HCT116 (cell line): ENCODE results near the gene MEPCE. TPM values are rescaled to one million over a fixed set of nuclear protein-coding genes. Genes with fewer than 3 reads are reported as not detected.

Experiments
- ATAC-seq: fragments of 200-7000 bp; cut with Tn5 transposase; 2 replicates; pipeline ENCODE4 v1.9.1; 2020; ENCODE audit warnings: mild to moderate bottlenecking, moderate library complexity
- BruUV-seq: library from RNA; stranded (reverse); fragments of 400-500 nt; replicated peaks from 2 replicates; lab custom pipeline; 2021; lab: Mats Ljungman, UMichigan
- CTCF ChIA-PET: fragments of 300-600 bp; sonication (Branson Sonifier 250); formaldehyde crosslinking; loops from one replicate; lab custom pipeline; 2021; ENCODE audit warnings: antibody characterized with exemption; lab: Charles Lee
- POLR2A ChIA-PET: fragments of 300-600, 350-600 bp; sonication (Branson Sonifier 250); formaldehyde crosslinking; loops from one replicate; lab custom pipeline; 2021; ENCODE audit warnings: antibody characterized with exemption; lab: Charles Lee
- RAD21 ChIA-PET, 2 experiments: fragments of 300-600 bp; sonication (Branson Sonifier 250); formaldehyde crosslinking; loops; one replicate each; lab custom pipeline; 2023; ENCODE audit warnings: low total read pairs in 2 of 2; ENCODE audit not compliant: uncharacterized antibody in 2 of 2, unreplicated experiment in 2 of 2, low non-redundant PET in 1 of 2; lab: Charles Lee
- DNase-seq: peaks from one replicate; pipeline ENCODE4 v3.0.0-alpha.2; 2010; ENCODE audit warnings: low read depth, low spot score
- H2AFZ ChIP-seq: fragments of 200-600 bp; shearing (Covaris generic), sonication (generic); 2 replicates; pipeline ENCODE4 v1.6.1; 2017; ENCODE audit warnings: low read depth, mixed run types, mixed read lengths, antibody characterized with exemption, low read length; ENCODE audit not compliant: poor library complexity, severe bottlenecking
- H3K27ac ChIP-seq: 2 replicates; pipeline ENCODE4 v1.5.1; 2012; ENCODE audit warnings: low read depth, low read length
- H3K27me3 ChIP-seq: fragments of 200-600 bp; sonication (generic); 2 replicates; pipeline ENCODE4 v1.6.1; 2016; ENCODE audit warnings: mixed run types, low read length, mixed read lengths; ENCODE audit not compliant: insufficient read depth
- H3K36me3 ChIP-seq, 2 experiments: fragments of 200-500 bp in 1 of 2; fragments of 200-600 bp in 1 of 2; sonication (Bioruptor generic) in 1 of 2; sonication (generic) in 1 of 2; 2 replicates each; pipeline versions ENCODE4 v1.5.1 to v1.6.1; 2014 to 2016; ENCODE audit warnings: low read length in 2 of 2, inconsistent platforms in 1 of 2, mixed read lengths in 1 of 2, mixed run types in 1 of 2; ENCODE audit not compliant: insufficient read depth in 2 of 2, control insufficient read depth in 1 of 2
- H3K4me1 ChIP-seq, 2 experiments: fragments of 200-600 bp in 1 of 2; sonication (generic) in 1 of 2; 2 replicates each; pipeline versions ENCODE4 v1.5.1 to v1.6.1; 2012 to 2017; ENCODE audit warnings: low read length in 2 of 2, inconsistent platforms in 1 of 2, mild to moderate bottlenecking in 1 of 2, mixed read lengths in 1 of 2, mixed run types in 1 of 2, moderate library complexity in 1 of 2; ENCODE audit not compliant: insufficient read depth in 2 of 2, control insufficient read depth in 1 of 2
- H3K4me2 ChIP-seq: fragments of 200-600 bp; sonication (generic); 2 replicates; pipeline ENCODE4 v1.6.1; 2017; ENCODE audit warnings: mixed run types, low read length, mixed read lengths
- H3K4me3 ChIP-seq, 2 experiments: fragments of 200-600 bp in 1 of 2; sonication (generic) in 1 of 2; replicated peaks in 1 of 2; 2 replicates each; pipeline ENCODE4 v1.5.1; 2011 to 2016; ENCODE audit warnings: low read length in 2 of 2, control low read depth in 1 of 2, low read depth in 1 of 2, mild to moderate bottlenecking in 1 of 2, mixed read lengths in 1 of 2, mixed run types in 1 of 2
- H3K79me2 ChIP-seq: fragments of 200-600 bp; sonication (generic); 2 replicates; pipeline ENCODE4 v1.6.1; 2017; ENCODE audit warnings: mild to moderate bottlenecking, mixed run types, low read length, moderate library complexity, mixed read lengths; ENCODE audit not compliant: insufficient read depth
- H3K9ac ChIP-seq: fragments of 200-600 bp; sonication (generic); 2 replicates; pipeline ENCODE4 v1.6.1; 2016; ENCODE audit warnings: low read length, mixed read lengths
- H3K9me2 ChIP-seq: fragments of 200-600 bp; sonication (generic), shearing (Covaris generic); 2 replicates; pipeline ENCODE4 v1.6.1; 2017; ENCODE audit warnings: mixed run types, mild to moderate bottlenecking, moderate library complexity; ENCODE audit not compliant: insufficient read depth
- H3K9me3 ChIP-seq, 2 experiments: fragments of 200-500 bp in 1 of 2; fragments of 200-600 bp in 1 of 2; sonication (Bioruptor generic) in 1 of 2; sonication (generic) in 1 of 2; 2 replicates each; pipeline ENCODE4 v1.6.1; 2014 to 2017; ENCODE audit warnings: low read length in 2 of 2, mixed read lengths in 2 of 2, inconsistent platforms in 1 of 2, low read depth in 1 of 2, mild to moderate bottlenecking in 1 of 2, mixed run types in 1 of 2, moderate library complexity in 1 of 2; ENCODE audit not compliant: control insufficient read depth in 1 of 2, insufficient read depth in 1 of 2
- H4K20me1 ChIP-seq: fragments of 200-600 bp; sonication (generic), shearing (Covaris generic); 2 replicates; pipeline ENCODE4 v1.6.1; 2017; ENCODE audit warnings: mixed run types, mild to moderate bottlenecking, moderate library complexity; ENCODE audit not compliant: insufficient read depth
- CEBPB ChIP-seq: IDR thresholded peaks from 2 replicates; pipeline ENCODE4 v1.6.1; 2012; ENCODE audit warnings: low read depth
- EZH2 ChIP-seq: fragments of 200-600 bp; sonication (generic); IDR thresholded peaks from 2 replicates; pipeline ENCODE4 v1.6.1; 2017; ENCODE audit warnings: antibody characterized with exemption, mixed run types
- EZH2phosphoT487 ChIP-seq: fragments of 200-600 bp; IDR thresholded peaks from 2 replicates; pipeline ENCODE4 v1.6.1; 2018; ENCODE audit warnings: antibody characterized with exemption, borderline replicate concordance
- POLR2AphosphoS5 ChIP-seq: IDR thresholded peaks from 2 replicates; pipeline ENCODE4 v1.6.1; 2011; ENCODE audit warnings: mild to moderate bottlenecking, low read depth, low read length, moderate library complexity
- SRF ChIP-seq: IDR thresholded peaks from 2 replicates; pipeline ENCODE4 v1.6.1; 2012; ENCODE audit warnings: low read depth
- ZNF274 ChIP-seq: fragments of 200-500 bp; sonication (Bioruptor generic); IDR thresholded peaks from 2 replicates; pipeline ENCODE4 v1.6.1; 2014; ENCODE audit warnings: mild to moderate bottlenecking, low read depth, low read length, inconsistent platforms
- intact Hi-C: fragments of 100-400 bp; cut with micrococcal nuclease; formaldehyde crosslinking; loops from 2 replicates; pipeline ENCODE4 v1.10.0; 2022
- total RNA-seq: library from RNA; stranded (reverse); gene quantifications from one replicate; pipeline ENCODE4 v1.2.1, GENCODE V29; 2021; ENCODE audit not compliant: unreplicated experiment
- TF ChIP-seq, protein P1 (sequence below): IDR thresholded peaks from 2 replicates; pipeline ENCODE4 v1.6.1; 2012
- TF ChIP-seq, protein P2 (sequence below), 3 experiments: fragments of 200-600 bp in 1 of 3; sonication (generic) in 1 of 3; IDR thresholded peaks in 2 of 3; conservative IDR thresholded peaks in 1 of 3; 2 replicates each; pipeline ENCODE4 v1.5.1; 2012 to 2017; ENCODE audit warnings: low read depth in 2 of 3, low read length in 2 of 3, antibody characterized with exemption in 1 of 3, borderline replicate concordance in 1 of 3, control low read depth in 1 of 3, mild to moderate bottlenecking in 1 of 3, mixed read lengths in 1 of 3, mixed run types in 1 of 3, moderate library complexity in 1 of 3; ENCODE audit not compliant: insufficient read depth in 1 of 3
- TF ChIP-seq, protein P3 (sequence below): IDR thresholded peaks from 2 replicates; pipeline ENCODE4 v1.6.1; 2012

MEPCE gene
- total RNA-seq, 1 experiment from 2014 or later: 44.4 TPM

DNA sequence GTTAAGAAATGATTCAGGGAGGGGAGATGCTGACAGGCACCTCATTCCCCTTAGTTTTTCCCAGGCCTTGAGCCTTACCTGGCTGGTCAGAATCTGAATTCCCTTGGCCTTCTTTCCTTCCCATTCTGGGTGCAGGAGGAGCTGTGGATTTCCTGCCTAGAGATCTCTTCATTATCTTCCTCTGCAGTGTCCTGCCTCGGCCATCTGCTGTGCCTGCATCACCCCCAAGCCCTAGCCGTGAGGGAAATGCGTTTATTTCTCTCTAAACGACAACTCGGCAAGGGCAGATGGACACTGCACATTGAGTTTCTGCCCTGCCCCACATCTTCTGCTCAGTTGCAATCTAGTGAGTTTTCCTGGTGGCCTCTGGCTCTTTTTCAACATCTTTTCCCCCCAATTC lies 27.8 kb upstream of the MEPCE start:
- Histone ChIP-seq H3K27ac (no peak overlapping the region), H3K36me3 (no peaks in the 10 kb centered on the region), H3K9me3 (no peaks in the 10 kb centered on the region), H3K4me2 (no peak overlapping the region), H3K9ac (no peak overlapping the region), H4K20me1 (no peaks in the 10 kb centered on the region), H3K9me2 (no peaks in the 10 kb centered on the region), H3K79me2 (no peaks in the 10 kb centered on the region), H3K4me1 (no peaks in the 10 kb centered on the region), H2AFZ (no peak overlapping the region), H3K27me3 (0 out of 2 replicates have a peak, but pooled peaks cover 6% of the 10 kb centered on the region), H3K4me3 (no peak overlapping the region)
- intact Hi-C loops: loop anchor here (10.0 kb wide), 1 partner anchor 207 kb away; no protein-coding TSS in a partner anchor
- TF ChIP-seq POLR2AphosphoS5 (no peak), CEBPB (no peak), EZH2 (no peak), SRF (no peak), EZH2phosphoT487 (no peak), ZNF274 (no peak)
- TF ChIP-seq, protein P1, sequence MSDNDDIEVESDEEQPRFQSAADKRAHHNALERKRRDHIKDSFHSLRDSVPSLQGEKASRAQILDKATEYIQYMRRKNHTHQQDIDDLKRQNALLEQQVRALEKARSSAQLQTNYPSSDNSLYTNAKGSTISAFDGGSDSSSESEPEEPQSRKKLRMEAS: no peak
- TF ChIP-seq, protein P2, sequence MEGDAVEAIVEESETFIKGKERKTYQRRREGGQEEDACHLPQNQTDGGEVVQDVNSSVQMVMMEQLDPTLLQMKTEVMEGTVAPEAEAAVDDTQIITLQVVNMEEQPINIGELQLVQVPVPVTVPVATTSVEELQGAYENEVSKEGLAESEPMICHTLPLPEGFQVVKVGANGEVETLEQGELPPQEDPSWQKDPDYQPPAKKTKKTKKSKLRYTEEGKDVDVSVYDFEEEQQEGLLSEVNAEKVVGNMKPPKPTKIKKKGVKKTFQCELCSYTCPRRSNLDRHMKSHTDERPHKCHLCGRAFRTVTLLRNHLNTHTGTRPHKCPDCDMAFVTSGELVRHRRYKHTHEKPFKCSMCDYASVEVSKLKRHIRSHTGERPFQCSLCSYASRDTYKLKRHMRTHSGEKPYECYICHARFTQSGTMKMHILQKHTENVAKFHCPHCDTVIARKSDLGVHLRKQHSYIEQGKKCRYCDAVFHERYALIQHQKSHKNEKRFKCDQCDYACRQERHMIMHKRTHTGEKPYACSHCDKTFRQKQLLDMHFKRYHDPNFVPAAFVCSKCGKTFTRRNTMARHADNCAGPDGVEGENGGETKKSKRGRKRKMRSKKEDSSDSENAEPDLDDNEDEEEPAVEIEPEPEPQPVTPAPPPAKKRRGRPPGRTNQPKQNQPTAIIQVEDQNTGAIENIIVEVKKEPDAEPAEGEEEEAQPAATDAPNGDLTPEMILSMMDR (IDR thresholded peaks at IDR 0.05 in 2 of 3, conservative IDR thresholded peaks at IDR 0.05 in 1 of 3; ENCODE audit: borderline replicate concordance in 1 of 3, insufficient read depth in 1 of 3, low read depth in 2 of 3, low read length in 2 of 3): no peak
- TF ChIP-seq, protein P3, sequence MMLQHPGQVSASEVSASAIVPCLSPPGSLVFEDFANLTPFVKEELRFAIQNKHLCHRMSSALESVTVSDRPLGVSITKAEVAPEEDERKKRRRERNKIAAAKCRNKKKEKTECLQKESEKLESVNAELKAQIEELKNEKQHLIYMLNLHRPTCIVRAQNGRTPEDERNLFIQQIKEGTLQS: no peak
- ChIA-PET CTCF (no interaction called here), RAD21 (no interaction called here), POLR2A (interaction anchor here (1.5 kb wide), 1 partner anchor 27 kb away, joined by 3 read pairs; the partner anchor contains the start of genes MEPCE and ZCWPW1)
- BruUV-seq: no TSS peak
- ATAC-seq (no peak), DNase-seq (no peak)
